RWPE1 (cell line): Measurements from ENCODE around the gene LDLRAD4.

Experiments used
- CTCF ChIA-PET: fragments of 350-600 bp; sonication (Branson Sonifier 250); formaldehyde crosslinking; extraction: SDS; loops from one replicate; lab custom pipeline; 2021; lab: Yijun Ruan, JAX
- POLR2A ChIA-PET: fragments of 400-600 bp; formaldehyde crosslinking; extraction: SDS; loops from one replicate; lab custom pipeline; 2020; ENCODE audit warnings: antibody characterized with exemption; ENCODE audit not compliant: low non-redundant PET; lab: Yijun Ruan, JAX
- DNase-seq: peaks from one replicate; pipeline ENCODE4 v3.0.0; 2012; ENCODE audit warnings: low spot score
- H3K27ac ChIP-seq: fragments of 450-650 bp; 2 replicates; pipeline ENCODE4 v1.5.1; 2017
- TF ChIP-seq, protein P1 (sequence below): fragments of 450-650 bp; conservative IDR thresholded peaks from 2 replicates; pipeline ENCODE4 v1.5.1; 2017; ENCODE audit warnings: low read depth, mild to moderate bottlenecking

LDLRAD4 gene

DNA sequence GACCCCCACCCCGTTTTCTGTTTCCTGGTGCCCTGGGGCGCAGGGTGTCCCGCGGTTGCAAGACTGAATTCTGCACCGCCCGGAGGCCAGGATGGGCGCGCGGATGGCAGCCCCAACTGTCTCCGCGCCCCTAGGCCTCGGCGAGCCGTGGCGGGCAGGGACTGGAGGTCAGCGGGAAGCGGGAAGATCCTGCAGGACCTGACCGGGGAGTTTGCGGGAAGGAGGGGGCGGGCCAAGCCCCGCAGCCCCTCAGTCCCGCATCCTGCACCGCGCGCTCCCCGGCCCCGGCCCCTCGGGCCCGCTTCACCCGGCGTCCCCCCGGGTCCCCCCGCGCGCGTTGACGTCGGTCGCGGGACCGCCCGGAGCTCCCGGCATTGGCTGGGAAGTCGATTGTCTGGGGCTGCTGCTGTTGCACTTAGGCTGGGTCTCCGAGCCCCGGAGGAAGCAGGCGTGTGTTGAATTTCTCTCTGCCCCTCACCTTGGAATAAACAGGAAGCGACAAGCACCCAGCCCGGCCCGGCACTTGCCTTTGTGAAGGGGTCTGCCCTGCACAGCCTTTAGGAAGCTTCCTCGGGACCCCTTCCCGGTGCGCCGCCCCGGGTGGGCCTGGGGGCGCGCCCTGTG lies at the start of gene LDLRAD4:
LDLRAD4 (plus strand) TSS at position 393 of the 624 bp plus-strand sequence.
- TF ChIP-seq, protein P1, sequence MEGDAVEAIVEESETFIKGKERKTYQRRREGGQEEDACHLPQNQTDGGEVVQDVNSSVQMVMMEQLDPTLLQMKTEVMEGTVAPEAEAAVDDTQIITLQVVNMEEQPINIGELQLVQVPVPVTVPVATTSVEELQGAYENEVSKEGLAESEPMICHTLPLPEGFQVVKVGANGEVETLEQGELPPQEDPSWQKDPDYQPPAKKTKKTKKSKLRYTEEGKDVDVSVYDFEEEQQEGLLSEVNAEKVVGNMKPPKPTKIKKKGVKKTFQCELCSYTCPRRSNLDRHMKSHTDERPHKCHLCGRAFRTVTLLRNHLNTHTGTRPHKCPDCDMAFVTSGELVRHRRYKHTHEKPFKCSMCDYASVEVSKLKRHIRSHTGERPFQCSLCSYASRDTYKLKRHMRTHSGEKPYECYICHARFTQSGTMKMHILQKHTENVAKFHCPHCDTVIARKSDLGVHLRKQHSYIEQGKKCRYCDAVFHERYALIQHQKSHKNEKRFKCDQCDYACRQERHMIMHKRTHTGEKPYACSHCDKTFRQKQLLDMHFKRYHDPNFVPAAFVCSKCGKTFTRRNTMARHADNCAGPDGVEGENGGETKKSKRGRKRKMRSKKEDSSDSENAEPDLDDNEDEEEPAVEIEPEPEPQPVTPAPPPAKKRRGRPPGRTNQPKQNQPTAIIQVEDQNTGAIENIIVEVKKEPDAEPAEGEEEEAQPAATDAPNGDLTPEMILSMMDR = no peak
- peak within 1 kb of the TSS; percentile 45 for H3K27ac ChIP-seq
- POLR2A ChIA-PET = no interaction called here
- no peak for DNase-seq
- CTCF ChIA-PET = interaction anchor here (0.6 to 1.3 kb wide), 5 partner anchors 29 to 595 kb away, joined by 3 to 8 read pairs (median 5); no protein-coding TSS in a partner anchor

DNA sequence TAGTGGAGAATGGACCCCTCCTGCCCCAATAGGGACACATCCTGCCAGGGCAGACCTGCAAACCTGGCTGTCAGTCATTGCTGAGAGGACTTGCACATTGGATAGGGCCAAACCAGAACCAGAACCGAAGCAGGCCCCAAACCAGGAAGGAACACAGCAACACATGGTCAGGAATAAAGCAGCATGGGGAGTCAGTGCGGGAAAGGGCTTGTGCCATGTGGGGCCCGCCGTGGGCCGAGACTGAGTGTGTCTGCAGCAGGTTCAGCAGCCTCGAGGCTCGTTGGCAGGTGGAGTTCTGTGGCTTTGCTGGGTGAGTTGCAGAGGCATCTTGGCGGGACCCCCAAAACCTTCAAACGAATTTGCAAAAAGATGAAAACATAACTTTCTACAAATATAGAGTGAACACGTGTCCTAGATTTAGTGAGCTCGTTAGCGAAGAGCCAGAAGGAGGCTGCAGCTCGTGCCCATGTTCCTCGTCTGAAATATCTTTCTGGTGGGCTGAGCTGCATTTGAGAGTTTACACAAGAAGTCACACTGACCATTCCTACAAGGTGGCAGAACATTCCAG lies 44.9 kb upstream of the LDLRAD4 start:
- ChIA-PET CTCF (no interaction called here), POLR2A (no interaction called here)
- no peak for DNase-seq
- TF ChIP-seq, protein P1 = no peak
- H3K27ac ChIP-seq = no peak overlapping the region

DNA sequence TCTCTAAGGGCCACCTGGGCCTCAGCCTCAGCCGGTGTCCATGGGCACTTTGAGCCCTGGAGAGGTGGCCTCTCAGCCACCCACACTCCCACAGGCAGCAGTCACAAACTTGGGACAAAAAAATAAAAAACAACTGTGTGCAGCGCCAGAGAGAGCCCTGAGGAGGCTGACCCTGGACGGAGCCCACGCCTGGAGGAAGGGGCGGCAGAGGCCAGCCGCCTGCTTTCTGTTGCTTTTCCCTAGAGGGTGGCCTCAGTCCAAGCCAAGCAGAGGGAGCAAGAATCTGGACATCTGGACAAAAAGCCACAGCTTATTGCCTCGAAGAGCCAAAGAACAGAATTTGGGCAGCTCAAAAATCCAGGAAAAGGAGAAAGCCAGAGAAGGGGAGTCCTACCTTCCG lies 43.3 kb upstream of the LDLRAD4 start:
- DNase-seq = no peak
- H3K27ac ChIP-seq = no peak overlapping the region
- TF ChIP-seq, protein P1 = no peak
- POLR2A ChIA-PET = no interaction called here
- CTCF ChIA-PET = no interaction called here

DNA sequence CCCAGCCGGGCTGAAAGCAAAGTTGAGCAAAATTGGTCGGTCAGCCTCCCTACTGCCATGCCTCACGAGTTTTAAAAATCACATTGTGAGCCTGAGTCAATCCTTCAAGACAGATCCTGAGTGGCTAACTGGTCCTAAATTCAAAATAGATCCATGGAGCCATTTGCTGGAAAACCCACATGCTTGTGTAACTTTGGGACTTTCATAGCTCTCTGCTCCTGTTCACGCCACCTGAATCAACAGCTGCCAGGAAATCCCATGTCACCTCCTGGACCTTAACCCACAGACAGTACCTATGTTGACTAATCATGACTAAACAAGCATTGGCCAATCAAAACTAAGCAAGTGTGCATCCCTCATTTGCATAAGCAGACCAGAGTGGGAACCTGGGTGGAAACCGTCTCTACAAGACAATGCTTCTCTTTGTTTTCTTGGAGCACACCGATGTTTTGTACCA lies 42.8 kb upstream of the LDLRAD4 start:
- CTCF ChIA-PET = no interaction called here
- TF ChIP-seq, protein P1 = no peak
- POLR2A ChIA-PET = no interaction called here
- DNase-seq = no peak
- H3K27ac ChIP-seq = no peak overlapping the region

DNA sequence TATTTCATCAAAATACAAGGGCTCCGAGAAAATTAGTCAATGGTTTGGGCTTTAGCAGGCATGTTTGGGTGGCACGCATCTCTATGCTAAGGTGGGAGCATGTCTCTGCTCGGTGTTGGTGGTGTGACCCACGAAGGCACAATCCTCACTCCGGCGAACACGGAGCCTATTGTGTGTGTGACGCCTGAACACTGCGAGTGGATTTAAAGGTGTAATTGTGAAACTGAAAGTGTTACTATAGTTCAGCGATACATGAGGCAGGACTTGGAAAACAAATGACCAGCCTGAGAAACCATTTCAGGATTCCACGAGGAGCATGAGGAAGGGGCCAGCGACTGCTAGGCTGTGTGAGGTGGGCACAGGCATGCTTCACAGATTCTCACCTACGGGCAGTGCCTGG lies 41.7 kb upstream of the LDLRAD4 start:
- POLR2A ChIA-PET = no interaction called here
- no peak for DNase-seq
- TF ChIP-seq, protein P1 = no peak
- CTCF ChIA-PET = no interaction called here
- H3K27ac ChIP-seq = no peak overlapping the region

DNA sequence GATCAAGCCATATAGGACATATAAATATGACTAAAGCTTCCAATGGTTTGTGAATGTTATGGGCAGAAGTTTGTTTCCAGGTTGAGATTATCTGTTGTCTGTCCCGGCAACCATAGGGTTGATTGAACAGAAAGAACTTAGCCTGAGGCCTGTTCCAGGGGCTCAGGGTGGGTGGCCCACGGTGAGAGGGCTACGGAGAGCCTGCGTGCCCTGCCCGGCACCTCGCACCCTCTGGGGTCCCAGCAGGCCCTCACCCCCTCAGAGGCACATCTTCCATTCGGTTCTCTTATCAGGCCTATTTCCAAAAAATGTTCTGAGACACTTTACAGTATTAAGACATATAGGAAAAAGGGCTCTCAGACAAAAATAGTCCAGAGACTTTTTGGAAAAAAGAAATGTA lies 40.4 kb upstream of the LDLRAD4 start:
- no peak for DNase-seq
- H3K27ac ChIP-seq = no peak overlapping the region
- POLR2A ChIA-PET = no interaction called here
- CTCF ChIA-PET = no interaction called here
- TF ChIP-seq, protein P1 = no peak
